K562 (cell line): ENCODE data around the gene NFE2. TPM values are rescaled to one million over a fixed set of nuclear protein-coding genes. Genes with fewer than 3 reads are reported as not detected.
A peak's percentile ranks its signal among the peaks of the same experiment; 100 is the strongest.

Experiments used
- DPF2 ChIP-seq: fragments of 450-650 bp; IDR thresholded peaks from 2 replicates; pipeline ENCODE4 v1.6.1; 2016
- MBD2 ChIP-seq: sonication (generic); IDR thresholded peaks from 2 replicates; pipeline ENCODE4 v1.6.1; 2016; ENCODE audit warnings: low read depth, borderline replicate concordance
- PHTF2 ChIP-seq: fragments of 250-450 bp; sonication (Bioruptor Pico); IDR thresholded peaks from 2 replicates; pipeline ENCODE4 v1.5.0; 2021; ENCODE audit warnings: mild to moderate bottlenecking
- TRIM24 ChIP-seq, 2 experiments: fragments of 450-650 bp; IDR thresholded peaks; 2 replicates each; pipeline ENCODE4 v1.6.1; 2016
- ZNF212 ChIP-seq: fragments of 450-650 bp; formaldehyde crosslinking; IDR thresholded peaks from 2 replicates; pipeline ENCODE4 v1.4.0; 2020; ENCODE audit warnings: mild to moderate bottlenecking
- polyA plus RNA-seq, 8 experiments: library from polyadenylated mRNA; depleted of rRNA in 4 of 8; stranded (reverse) in 5 of 8; unstranded in 3 of 8; fragments of >200 nt; fragmentation: Nextera tagmentation in 2 of 8; fragmentation: Illumina TruSeq in 1 of 8; extraction: Ambion mirVana in 2 of 8; extraction: Trizol in 1 of 8; gene quantifications; 2 replicates each; pipeline versions ENCODE4 v1.2.1 to v1.2.3, GENCODE V29; 2011 to 2014; ENCODE audit warnings: inconsistent platforms in 1 of 8, missing spikeins in 1 of 8
- total RNA-seq, 7 experiments: library from RNA; depleted of rRNA in 6 of 7; stranded (reverse); fragments of >200 nt in 6 of 7; fragmentation: Illumina TruSeq in 2 of 7; extraction: Trizol in 2 of 7; gene quantifications; 2 replicates each; pipeline versions ENCODE4 v1.2.1 to v1.2.3, GENCODE V29; 2011 to 2021; ENCODE audit warnings: low replicate concordance in 1 of 7
- TF ChIP-seq, protein P1 (sequence below): sonication (generic); formaldehyde crosslinking; IDR thresholded peaks from 2 replicates; pipeline ENCODE4 v1.8.1; 2023; ENCODE audit warnings: mild to moderate bottlenecking, missing genetic modification reagents, moderate library complexity
- TF ChIP-seq, protein P2 (sequence below): fragments of 250-450 bp; sonication (Bioruptor Pico); IDR thresholded peaks from 2 replicates; pipeline ENCODE4 v1.8.0; 2021; ENCODE audit warnings: borderline replicate concordance, mild to moderate bottlenecking, moderate library complexity; ENCODE audit not compliant: poor library complexity, severe bottlenecking
- TF ChIP-seq, protein P3 (sequence below): sonication (generic); formaldehyde crosslinking; IDR thresholded peaks from 2 replicates; pipeline ENCODE4 v1.8.1; 2023; ENCODE audit warnings: mild to moderate bottlenecking, missing genetic modification reagents
- TF ChIP-seq, protein P4 (sequence below): sonication (generic); formaldehyde crosslinking; IDR thresholded peaks from 2 replicates; pipeline ENCODE4 v1.8.0; 2022; ENCODE audit warnings: mild to moderate bottlenecking, missing genetic modification reagents
- TF ChIP-seq, protein P5 (sequence below): fragments of 200-600 bp; sonication (generic); IDR thresholded peaks from one replicate; pipeline ENCODE4 v1.6.1; 2012; ENCODE audit warnings: mild to moderate bottlenecking, low read depth, low read length, inconsistent platforms

The NFE2 gene
- total and polyA plus RNA-seq, 9 of the 15 experiments (the other 6 are each of a cell fraction or from before 2014, with no cell fraction given), result 12.3 to 282 (median 208) TPM

DNA sequence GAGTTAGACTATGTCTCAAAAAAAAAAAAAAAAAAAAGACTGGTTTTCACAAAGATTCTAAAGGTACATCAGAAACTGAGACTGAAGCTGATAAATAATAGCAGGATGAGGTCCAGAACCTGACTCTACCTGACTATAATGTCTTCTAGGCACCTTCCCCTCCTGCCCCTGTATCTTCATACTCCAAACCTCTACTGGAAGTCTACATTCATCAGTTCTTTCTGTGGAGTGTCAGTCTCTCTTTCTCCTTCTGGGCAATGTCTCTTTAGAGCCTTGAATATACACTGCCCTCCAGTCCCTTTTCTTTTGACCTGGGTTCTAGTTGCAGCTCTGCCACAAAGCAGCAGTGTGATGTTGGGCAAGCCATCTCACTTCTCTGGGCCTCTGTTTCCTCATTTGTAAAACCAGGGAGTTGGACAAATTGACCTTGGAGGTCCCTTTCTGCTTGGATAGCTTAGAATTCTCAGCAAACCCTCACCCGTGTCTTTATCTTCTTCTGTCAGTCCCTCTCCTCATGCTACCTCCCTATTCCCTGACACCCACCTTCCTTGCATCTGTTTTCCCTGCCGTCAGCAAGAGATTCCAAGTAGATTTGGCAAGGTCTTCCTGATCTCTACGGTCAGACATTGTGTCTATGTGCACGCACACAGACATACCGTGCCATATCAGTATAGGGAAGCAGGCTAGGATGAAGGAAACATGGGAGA is 4.3 kb downstream of the NFE2 start (continued):
- TF ChIP-seq, protein P1, sequence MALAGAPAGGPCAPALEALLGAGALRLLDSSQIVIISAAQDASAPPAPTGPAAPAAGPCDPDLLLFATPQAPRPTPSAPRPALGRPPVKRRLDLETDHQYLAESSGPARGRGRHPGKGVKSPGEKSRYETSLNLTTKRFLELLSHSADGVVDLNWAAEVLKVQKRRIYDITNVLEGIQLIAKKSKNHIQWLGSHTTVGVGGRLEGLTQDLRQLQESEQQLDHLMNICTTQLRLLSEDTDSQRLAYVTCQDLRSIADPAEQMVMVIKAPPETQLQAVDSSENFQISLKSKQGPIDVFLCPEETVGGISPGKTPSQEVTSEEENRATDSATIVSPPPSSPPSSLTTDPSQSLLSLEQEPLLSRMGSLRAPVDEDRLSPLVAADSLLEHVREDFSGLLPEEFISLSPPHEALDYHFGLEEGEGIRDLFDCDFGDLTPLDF (CRISPR knock-in tag), result no peak
- TF ChIP-seq ZNF212 (CRISPR knock-in tag) (no peak), DPF2 (peak; percentile 57; the same call in 1 of the 2 replicates), PHTF2 (CRISPR knock-in tag) (0 out of 2 replicates have a peak, but pooled peaks have one; percentile 67), MBD2 (peak; percentile 48), TRIM24 (IDR thresholded peaks at IDR 0.05) (peak in 1 of 2 experiments; percentile 30; a peak in 1 of 4 replicates)
- TF ChIP-seq, protein P2, sequence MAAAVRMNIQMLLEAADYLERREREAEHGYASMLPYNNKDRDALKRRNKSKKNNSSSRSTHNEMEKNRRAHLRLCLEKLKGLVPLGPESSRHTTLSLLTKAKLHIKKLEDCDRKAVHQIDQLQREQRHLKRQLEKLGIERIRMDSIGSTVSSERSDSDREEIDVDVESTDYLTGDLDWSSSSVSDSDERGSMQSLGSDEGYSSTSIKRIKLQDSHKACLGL, result no peak
- TF ChIP-seq, protein P3, sequence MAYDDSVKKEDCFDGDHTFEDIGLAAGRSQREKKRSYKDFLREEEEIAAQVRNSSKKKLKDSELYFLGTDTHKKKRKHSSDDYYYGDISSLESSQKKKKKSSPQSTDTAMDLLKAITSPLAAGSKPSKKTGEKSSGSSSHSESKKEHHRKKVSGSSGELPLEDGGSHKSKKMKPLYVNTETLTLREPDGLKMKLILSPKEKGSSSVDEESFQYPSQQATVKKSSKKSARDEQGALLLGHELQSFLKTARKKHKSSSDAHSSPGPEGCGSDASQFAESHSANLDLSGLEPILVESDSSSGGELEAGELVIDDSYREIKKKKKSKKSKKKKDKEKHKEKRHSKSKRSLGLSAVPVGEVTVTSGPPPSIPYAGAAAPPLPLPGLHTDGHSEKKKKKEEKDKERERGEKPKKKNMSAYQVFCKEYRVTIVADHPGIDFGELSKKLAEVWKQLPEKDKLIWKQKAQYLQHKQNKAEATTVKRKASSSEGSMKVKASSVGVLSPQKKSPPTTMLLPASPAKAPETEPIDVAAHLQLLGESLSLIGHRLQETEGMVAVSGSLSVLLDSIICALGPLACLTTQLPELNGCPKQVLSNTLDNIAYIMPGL (CRISPR knock-in tag), result no peak
- TF ChIP-seq, protein P4, sequence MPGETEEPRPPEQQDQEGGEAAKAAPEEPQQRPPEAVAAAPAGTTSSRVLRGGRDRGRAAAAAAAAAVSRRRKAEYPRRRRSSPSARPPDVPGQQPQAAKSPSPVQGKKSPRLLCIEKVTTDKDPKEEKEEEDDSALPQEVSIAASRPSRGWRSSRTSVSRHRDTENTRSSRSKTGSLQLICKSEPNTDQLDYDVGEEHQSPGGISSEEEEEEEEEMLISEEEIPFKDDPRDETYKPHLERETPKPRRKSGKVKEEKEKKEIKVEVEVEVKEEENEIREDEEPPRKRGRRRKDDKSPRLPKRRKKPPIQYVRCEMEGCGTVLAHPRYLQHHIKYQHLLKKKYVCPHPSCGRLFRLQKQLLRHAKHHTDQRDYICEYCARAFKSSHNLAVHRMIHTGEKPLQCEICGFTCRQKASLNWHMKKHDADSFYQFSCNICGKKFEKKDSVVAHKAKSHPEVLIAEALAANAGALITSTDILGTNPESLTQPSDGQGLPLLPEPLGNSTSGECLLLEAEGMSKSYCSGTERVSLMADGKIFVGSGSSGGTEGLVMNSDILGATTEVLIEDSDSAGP (CRISPR knock-in tag), result no peak
- TF ChIP-seq, protein P5, sequence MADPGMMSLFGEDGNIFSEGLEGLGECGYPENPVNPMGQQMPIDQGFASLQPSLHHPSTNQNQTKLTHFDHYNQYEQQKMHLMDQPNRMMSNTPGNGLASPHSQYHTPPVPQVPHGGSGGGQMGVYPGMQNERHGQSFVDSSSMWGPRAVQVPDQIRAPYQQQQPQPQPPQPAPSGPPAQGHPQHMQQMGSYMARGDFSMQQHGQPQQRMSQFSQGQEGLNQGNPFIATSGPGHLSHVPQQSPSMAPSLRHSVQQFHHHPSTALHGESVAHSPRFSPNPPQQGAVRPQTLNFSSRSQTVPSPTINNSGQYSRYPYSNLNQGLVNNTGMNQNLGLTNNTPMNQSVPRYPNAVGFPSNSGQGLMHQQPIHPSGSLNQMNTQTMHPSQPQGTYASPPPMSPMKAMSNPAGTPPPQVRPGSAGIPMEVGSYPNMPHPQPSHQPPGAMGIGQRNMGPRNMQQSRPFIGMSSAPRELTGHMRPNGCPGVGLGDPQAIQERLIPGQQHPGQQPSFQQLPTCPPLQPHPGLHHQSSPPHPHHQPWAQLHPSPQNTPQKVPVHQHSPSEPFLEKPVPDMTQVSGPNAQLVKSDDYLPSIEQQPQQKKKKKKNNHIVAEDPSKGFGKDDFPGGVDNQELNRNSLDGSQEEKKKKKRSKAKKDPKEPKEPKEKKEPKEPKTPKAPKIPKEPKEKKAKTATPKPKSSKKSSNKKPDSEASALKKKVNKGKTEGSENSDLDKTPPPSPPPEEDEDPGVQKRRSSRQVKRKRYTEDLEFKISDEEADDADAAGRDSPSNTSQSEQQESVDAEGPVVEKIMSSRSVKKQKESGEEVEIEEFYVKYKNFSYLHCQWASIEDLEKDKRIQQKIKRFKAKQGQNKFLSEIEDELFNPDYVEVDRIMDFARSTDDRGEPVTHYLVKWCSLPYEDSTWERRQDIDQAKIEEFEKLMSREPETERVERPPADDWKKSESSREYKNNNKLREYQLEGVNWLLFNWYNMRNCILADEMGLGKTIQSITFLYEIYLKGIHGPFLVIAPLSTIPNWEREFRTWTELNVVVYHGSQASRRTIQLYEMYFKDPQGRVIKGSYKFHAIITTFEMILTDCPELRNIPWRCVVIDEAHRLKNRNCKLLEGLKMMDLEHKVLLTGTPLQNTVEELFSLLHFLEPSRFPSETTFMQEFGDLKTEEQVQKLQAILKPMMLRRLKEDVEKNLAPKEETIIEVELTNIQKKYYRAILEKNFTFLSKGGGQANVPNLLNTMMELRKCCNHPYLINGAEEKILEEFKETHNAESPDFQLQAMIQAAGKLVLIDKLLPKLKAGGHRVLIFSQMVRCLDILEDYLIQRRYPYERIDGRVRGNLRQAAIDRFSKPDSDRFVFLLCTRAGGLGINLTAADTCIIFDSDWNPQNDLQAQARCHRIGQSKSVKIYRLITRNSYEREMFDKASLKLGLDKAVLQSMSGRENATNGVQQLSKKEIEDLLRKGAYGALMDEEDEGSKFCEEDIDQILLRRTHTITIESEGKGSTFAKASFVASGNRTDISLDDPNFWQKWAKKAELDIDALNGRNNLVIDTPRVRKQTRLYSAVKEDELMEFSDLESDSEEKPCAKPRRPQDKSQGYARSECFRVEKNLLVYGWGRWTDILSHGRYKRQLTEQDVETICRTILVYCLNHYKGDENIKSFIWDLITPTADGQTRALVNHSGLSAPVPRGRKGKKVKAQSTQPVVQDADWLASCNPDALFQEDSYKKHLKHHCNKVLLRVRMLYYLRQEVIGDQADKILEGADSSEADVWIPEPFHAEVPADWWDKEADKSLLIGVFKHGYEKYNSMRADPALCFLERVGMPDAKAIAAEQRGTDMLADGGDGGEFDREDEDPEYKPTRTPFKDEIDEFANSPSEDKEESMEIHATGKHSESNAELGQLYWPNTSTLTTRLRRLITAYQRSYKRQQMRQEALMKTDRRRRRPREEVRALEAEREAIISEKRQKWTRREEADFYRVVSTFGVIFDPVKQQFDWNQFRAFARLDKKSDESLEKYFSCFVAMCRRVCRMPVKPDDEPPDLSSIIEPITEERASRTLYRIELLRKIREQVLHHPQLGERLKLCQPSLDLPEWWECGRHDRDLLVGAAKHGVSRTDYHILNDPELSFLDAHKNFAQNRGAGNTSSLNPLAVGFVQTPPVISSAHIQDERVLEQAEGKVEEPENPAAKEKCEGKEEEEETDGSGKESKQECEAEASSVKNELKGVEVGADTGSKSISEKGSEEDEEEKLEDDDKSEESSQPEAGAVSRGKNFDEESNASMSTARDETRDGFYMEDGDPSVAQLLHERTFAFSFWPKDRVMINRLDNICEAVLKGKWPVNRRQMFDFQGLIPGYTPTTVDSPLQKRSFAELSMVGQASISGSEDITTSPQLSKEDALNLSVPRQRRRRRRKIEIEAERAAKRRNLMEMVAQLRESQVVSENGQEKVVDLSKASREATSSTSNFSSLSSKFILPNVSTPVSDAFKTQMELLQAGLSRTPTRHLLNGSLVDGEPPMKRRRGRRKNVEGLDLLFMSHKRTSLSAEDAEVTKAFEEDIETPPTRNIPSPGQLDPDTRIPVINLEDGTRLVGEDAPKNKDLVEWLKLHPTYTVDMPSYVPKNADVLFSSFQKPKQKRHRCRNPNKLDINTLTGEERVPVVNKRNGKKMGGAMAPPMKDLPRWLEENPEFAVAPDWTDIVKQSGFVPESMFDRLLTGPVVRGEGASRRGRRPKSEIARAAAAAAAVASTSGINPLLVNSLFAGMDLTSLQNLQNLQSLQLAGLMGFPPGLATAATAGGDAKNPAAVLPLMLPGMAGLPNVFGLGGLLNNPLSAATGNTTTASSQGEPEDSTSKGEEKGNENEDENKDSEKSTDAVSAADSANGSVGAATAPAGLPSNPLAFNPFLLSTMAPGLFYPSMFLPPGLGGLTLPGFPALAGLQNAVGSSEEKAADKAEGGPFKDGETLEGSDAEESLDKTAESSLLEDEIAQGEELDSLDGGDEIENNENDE, result no peak
